A172 (cell line): Measurements from ENCODE around the gene KRT1. TPM values are rescaled to one million over a fixed set of nuclear protein-coding genes. Genes with fewer than 3 reads are reported as not detected.

Experiments used
- DNase-seq: peaks from one replicate; pipeline ENCODE4 v3.0.0-alpha.2; 2015; ENCODE audit warnings: low spot score
- total RNA-seq: library from RNA; depleted of rRNA; stranded (reverse); fragments of >200 nt; shearing (Covaris generic); gene quantifications from 2 replicates; pipeline ENCODE4 v1.2.3, GENCODE V29; 2014

Gene KRT1
- total RNA-seq, 1 experiment from 2014 or later: not detected

- no peak for DNase-seq
Measured at GRCh38 chr12:52698651-52699340, 18.6 kb upstream of the KRT1 start.

- DNase-seq: no peak
Measured at GRCh38 chr12:52697058-52697582, 16.9 kb upstream of the KRT1 start.

DNA sequence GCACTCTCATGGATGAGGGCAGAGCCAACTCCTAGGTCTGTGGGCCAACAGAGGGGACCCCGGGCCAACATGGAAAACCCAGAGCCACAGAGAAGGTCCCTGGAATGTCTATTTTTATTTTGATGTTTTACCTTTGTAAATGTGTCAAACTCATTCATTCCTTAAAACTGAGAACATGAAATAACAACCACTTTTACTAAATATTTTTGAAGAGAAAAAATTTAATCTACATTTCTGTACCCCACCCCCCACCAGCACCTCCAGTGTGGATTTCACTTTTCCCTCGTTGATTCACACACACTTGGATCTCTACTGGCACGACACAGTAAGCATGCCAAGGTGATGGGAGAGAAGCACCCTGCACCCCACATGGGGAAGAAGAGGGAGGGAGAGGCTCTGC lies 16.4 kb upstream of the KRT1 start:
- DNase-seq: no peak

DNA sequence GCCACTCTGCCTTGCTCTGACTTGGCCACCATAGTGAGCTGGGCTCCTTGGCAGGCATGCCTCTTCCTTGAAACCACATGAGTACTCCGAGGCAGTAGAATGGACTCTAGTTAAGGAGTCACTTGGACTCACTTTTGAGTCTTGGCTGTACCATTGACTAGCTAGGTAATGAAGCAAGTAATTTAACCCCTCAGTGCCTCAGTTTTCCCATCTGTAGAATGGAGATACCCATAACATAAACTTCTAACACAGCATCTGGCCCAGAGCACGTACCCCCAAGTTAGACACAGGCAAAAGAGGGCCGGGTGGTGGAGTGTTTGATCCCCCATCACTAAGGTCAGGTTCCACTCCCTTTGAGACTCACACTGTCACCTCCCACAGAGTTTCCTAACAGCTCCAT lies 14.8 kb upstream of the KRT1 start:
- DNase-seq: no peak

GRCh38 chr12:52694151-52694550 lies 13.9 kb upstream of the KRT1 start:
- no peak for DNase-seq

DNA sequence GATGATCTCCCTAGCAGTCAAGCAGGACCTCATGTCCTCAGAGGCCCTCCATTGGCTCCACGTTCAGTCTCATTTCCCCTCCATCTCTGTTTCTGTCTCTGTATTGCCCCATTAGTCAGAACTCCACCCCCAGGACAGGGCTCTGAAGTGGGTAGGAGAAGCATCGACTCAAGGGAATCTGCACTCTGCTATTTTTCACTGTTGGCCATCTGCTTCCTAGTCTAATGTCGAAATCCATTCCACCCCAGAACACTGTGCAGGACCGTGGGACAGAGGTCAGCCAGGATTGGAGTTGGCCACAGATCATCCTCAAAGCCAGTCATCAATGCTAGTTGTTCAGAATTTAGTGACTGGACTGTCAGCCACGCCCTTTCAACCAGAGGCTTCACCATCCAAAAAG lies 13.1 kb upstream of the KRT1 start:
- DNase-seq: no peak

- no peak for DNase-seq
Measured at GRCh38 chr12:52692254-52692653, 12.0 kb upstream of the KRT1 start.

DNA sequence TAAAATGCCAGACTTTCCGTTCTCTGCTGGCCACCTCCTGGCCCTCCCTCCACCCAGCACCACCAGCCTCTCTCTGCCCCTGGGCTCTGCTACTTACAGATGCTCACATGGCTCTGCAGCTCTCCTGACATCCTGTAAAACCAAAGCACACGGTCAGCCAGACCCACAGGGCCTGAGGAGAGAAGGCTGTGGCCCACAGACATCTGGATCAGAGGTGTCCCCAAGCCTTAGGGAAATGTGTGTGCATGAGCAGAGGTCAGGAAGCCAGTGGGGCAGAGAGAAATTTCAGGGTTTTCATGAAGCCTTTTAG lies 11.6 kb upstream of the KRT1 start:
- DNase-seq: no peak

DNA sequence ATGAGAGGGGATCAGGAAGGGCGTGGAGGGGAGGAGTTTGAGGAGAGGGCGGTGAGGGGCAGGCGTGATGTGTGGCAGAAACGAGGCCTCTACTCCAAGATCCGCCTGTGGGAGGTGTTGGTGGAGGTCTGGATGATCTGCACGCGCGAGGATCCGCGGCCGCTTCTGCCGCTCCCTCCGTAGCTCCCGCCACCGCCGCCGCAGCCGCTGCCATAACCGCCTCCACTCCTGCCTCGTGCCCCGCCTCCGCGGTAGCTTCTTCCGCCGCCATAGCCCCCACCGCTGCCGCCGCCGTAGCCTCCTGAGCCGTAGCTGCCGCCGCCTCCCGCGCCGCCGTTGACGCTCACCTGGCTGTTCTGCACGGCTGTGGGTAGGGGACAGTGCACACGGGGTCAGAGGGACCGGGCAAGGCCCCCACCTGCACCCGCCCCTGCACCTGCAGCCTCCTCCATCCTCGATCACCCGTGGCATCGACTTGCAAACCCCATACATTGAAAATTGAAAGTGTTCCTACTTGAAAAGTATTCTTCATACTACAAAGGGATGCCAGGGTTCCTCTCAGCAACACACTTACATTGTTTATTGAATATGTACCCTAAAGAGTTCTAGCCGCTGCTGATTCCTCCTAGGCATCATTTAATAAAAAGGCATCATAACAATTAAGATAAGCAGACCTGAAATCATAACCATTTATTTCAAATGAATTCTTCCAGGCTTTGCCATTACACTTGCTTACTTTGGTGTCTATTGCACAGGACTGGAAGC lies 11.1 kb upstream of the KRT1 start:
- no peak for DNase-seq

DNA sequence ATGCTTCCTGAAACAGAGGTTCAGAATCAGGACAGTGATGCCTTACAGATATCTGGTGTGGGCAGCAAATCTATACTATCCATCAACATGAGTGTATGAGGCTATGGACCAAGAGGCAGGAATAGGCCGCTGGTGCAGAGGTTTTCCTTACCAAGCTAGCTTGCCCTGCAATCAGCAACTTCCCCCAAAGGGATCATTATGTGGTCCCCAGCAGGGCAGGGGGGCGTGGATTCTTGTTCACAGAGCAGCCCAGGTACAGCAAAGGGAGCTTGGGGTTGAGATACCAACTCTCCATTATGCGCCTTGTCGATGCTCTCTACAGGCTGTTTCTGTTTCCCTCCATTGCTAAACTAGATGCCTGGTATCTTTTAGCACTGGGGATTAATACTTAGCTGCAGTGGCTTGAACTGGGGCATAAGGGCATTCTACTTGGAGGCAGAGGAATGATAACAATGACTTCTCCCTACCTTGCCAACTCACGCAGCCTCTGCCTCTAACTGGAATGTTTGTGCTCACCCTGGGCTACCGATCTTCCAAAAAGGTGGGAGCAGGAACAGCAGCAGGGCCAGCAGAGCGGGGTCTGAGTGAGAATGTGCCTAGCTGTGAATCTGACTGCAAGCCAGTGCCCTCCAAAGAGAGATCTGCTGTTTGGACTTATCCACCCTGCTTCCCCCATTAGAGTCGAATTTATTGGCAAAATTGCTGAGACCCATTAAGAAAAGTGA lies 10.3 kb upstream of the KRT1 start:
- DNase-seq: no peak

DNA sequence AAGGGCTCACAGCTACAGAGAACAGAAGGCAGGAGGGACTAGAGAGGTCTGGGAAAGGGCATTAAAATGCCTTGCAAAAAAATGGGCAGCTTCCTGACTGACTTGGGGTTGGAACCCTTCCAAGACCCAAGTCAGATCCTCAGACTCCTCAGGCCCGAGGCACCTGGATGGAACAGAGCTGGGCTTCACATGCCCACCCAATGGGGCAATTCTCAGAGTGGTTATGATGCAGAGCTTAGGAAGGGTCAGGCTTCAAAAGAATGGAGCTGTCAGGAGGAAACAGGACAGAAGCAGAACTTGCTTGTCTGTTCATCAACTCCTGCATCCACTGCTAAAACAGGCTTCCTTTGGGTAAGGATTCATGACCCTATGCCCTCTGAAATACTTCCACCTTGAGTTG lies 9.7 kb upstream of the KRT1 start:
- no peak for DNase-seq

DNA sequence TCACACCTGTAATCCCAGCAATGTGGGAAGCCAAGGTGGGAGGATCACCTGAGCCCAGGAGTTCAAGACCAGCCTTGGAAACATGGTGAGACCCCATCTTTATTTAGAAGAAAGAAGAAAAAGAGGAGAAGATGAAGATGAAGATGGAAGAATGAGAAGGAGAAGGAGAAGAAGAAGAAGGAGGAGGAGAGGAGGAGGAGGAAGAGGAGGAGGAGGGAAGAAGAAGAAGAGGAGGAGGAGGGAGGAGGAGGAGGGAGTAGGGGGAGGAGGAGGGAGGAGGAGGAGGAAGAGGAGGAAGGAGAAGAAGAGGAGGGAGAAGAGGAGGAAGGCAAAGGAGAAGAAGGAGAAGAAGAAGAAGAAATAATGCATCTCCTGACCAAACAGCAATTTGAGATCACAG lies 9.0 kb upstream of the KRT1 start:
- no peak for DNase-seq

DNA sequence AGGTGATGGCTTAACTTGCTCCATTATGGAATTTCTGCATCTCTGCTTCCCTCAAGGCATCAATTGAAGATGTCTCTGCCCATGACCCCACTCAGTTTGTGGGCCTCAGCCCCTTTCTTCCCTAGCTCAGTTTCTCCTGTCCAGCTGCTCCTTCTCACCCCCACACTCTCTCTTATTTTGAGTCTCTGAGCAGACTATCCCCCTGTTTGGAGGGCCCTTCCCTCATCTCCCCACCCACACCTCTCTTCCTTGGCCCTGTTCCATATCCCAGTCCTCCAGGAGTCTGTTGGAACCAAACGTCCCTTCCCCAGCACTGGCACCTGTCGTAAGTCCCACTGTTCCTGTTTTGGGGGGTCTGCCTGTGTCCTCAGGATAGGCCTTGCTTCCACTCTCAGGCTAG lies 8.3 kb upstream of the KRT1 start:
- DNase-seq: no peak

- DNase-seq: no peak
Measured at GRCh38 chr12:52687497-52688385, 7.5 kb upstream of the KRT1 start.

GRCh38 chr12:52686756-52687487 lies 6.7 kb upstream of the KRT1 start:
- no peak for DNase-seq

GRCh38 chr12:52686063-52686462 lies 5.9 kb upstream of the KRT1 start:
- DNase-seq: no peak

- no peak for DNase-seq
Measured at GRCh38 chr12:52685406-52685890, 5.2 kb upstream of the KRT1 start.

DNA sequence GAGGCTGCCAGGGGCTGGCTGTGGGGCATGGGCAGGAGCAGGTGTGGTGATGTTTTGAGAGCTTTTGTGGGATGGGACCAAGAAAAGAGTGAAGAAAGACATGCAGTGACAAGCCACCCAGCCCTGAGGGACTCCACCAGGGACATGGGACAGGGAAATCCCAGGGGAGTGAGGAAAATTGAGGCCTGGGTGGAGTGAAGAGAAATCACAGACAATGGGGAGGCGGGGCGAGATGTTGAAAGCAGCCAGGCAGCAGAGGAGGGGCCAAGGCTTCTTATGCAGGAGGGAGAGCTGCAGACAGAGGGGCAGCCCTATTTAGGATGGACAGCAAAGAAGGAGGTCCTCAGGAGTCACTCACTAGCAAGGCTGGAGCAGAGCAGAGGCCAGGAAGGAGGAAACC lies 4.2 kb upstream of the KRT1 start:
- DNase-seq: no peak

- DNase-seq: no peak
Measured at GRCh38 chr12:52683575-52684300, 3.5 kb upstream of the KRT1 start.

DNA sequence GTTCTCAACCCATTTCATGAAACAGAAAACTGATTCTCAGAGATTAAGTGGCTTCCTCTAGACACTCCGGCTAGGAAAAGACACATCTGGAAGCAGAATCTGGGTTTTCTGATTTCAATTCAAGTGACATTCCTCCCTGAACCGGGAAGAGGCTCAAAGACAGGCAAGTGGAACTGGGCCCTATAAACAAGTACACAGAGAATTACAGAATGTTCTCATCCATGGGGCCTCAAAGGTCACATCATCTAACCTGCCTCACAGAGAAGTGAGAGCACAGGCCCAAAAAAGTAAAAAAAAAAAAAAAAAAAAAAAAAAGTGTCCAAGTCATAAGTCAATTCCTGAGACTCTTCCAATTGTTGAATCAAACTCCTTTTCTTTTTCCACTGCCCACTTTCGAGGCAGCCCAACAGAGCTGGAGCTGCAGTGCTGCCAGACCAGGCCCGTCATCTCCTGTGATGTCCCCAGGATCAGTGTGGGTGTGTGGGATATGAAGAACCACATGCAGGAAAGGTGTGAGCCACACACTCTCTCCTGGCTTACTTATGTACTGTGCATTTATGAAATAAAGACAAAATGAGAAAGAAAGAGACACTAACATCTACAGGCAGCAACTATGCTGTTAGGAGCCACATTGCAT lies 2.8 kb upstream of the KRT1 start:
- no peak for DNase-seq
